ENCODE results near the gene ADAD2. TPM values are rescaled to one million over a fixed set of nuclear protein-coding genes. Genes with fewer than 3 reads are reported as not detected.

Gene ADAD2
- total RNA-seq, 6 experiments from 2014 or later = 0.87 to 1.0 TPM; not detected in 4

GRCh38 chr16:84193480-84193879, 2.5 kb downstream of the ADAD2 start:
- ATAC-seq (no peak), DNase-seq (no peak)
- Histone ChIP-seq H3K4me1 (no peaks in the 10 kb centered on the region), H3K4me3 (no peak overlapping the region), H3K27me3 (no peaks in the 10 kb centered on the region), H3K27ac (no peak overlapping the region), H3K9me3 (no peaks in the 10 kb centered on the region), H3K36me3 (no peaks in the 10 kb centered on the region)
- WGBS (ENCODE audit: insufficient coverage, low coverage, low lambda C conversion rate, missing lambda C conversion rate) = 64% methylated on average over 4 of the region's 7 CpGs
- TF ChIP-seq POLR2A (IDR thresholded peaks at IDR 0.05) (no peak), CTCF (IDR thresholded peaks at IDR 0.05) (no peak)
- intact Hi-C loops (cut with DNase I) = no loop called here

- WGBS (ENCODE audit: insufficient coverage, low coverage, low lambda C conversion rate, missing lambda C conversion rate) = 62% methylated on average over 2 of the region's 11 CpGs
- no peak for TF ChIP-seq CTCF (IDR thresholded peaks at IDR 0.05)
- no peak for TF ChIP-seq POLR2A (IDR thresholded peaks at IDR 0.05)
- no peaks in the 10 kb centered on the region for H3K4me1 ChIP-seq
- ATAC-seq (no peak), DNase-seq (no peak)
- H3K4me3 ChIP-seq = no peak overlapping the region
- H3K36me3 ChIP-seq = no peaks in the 10 kb centered on the region
- H3K27me3 ChIP-seq = no peaks in the 10 kb centered on the region
- intact Hi-C loops (cut with DNase I) = no loop called here
- H3K9me3 ChIP-seq = no peaks in the 10 kb centered on the region
- H3K27ac ChIP-seq = no peak overlapping the region
These were observed 3.1 kb downstream of the ADAD2 start for GRCh38 chr16:84194018-84194417.

GRCh38 chr16:84194470-84195200, 3.7 kb downstream of the ADAD2 start:
- Histone ChIP-seq H3K4me3 (no peak overlapping the region), H3K4me1 (no peaks in the 10 kb centered on the region), H3K27ac (no peak overlapping the region), H3K36me3 (no peaks in the 10 kb centered on the region), H3K9me3 (no peaks in the 10 kb centered on the region), H3K27me3 (no peaks in the 10 kb centered on the region)
- DNase-seq (no peak), ATAC-seq (no peak)
- 70% methylated on average over 8 of the region's 34 CpGs for whole genome bisulfite sequencing (ENCODE audit: insufficient coverage, low coverage, low lambda C conversion rate, missing lambda C conversion rate)
- intact Hi-C loops (cut with DNase I) = no loop called here
- TF ChIP-seq POLR2A (IDR thresholded peaks at IDR 0.05) (no peak), CTCF (IDR thresholded peaks at IDR 0.05) (no peak)

- WGBS (ENCODE audit: insufficient coverage, low coverage, low lambda C conversion rate, missing lambda C conversion rate) = no CpG with 5 or more reads among the region's 38 CpGs
- DNase-seq = no peak
- Histone ChIP-seq H3K9me3 (no peaks in the 10 kb centered on the region), H3K4me3 (no peak overlapping the region), H3K36me3 (no peaks in the 10 kb centered on the region), H3K4me1 (no peaks in the 10 kb centered on the region), H3K27ac (no peak overlapping the region), H3K27me3 (no peaks in the 10 kb centered on the region)
- TF ChIP-seq CTCF (IDR thresholded peaks at IDR 0.05) = no peak
- no peak for TF ChIP-seq POLR2A (IDR thresholded peaks at IDR 0.05)
- ATAC-seq = no peak
- intact Hi-C loops (cut with DNase I) = no loop called here
These were observed 4.5 kb downstream of the ADAD2 start for GRCh38 chr16:84195201-84196093.
